NCI-H748 (cell line): ENCODE data around the gene LGALS4.
A peak's percentile ranks its signal among the peaks of the same experiment; 100 is the strongest.
"Not testable (repeated sequence)": the region's sequence is repeated elsewhere in the genome, so short reads cannot be mapped to it uniquely, and the experiment has no call there.

ENCODE experiments used
- DNase-seq: peaks from one replicate; lab custom pipeline; 2025; ENCODE audit not compliant: unreplicated experiment; lab: John Stamatoyannopoulos, UW

LGALS4 gene

GRCh38 chr19:38774181-38774950 is 38.4 kb downstream of the LGALS4 start:
- no peak for DNase-seq

- DNase-seq = no peak
Measured at GRCh38 chr19:38773469-38774177, 39.1 kb downstream of the LGALS4 start, which contains the start of gene LGALS7. LGALS7 (minus strand) TSS chr19:38773517; CDS start chr19:38773492, 25 bp downstream.

GRCh38 chr19:38771569-38771968 is 41.2 kb downstream of the LGALS4 start:
- DNase-seq = not testable (repeated sequence)

- DNase-seq = not testable (repeated sequence)
Measured at GRCh38 chr19:38770949-38771275, 41.8 kb downstream of the LGALS4 start.

GRCh38 chr19:38770228-38770948 is 42.4 kb downstream of the LGALS4 start:
- DNase-seq = not testable (repeated sequence)

- peak; percentile 35 for DNase-seq
Measured at GRCh38 chr19:38769635-38770211, 43.0 kb downstream of the LGALS4 start.

GRCh38 chr19:38766276-38767047 is 46.3 kb downstream of the LGALS4 start:
- DNase-seq = no peak

GRCh38 chr19:38765214-38765613 is 47.5 kb downstream of the LGALS4 start:
- DNase-seq = no peak

GRCh38 chr19:38763795-38764220 is 48.9 kb downstream of the LGALS4 start:
- DNase-seq = no peak

- DNase-seq = not testable (repeated sequence)
Measured at GRCh38 chr19:38761884-38762389, 50.8 kb downstream of the LGALS4 start.

- DNase-seq = not testable (repeated sequence)
Measured at GRCh38 chr19:38760805-38761517, 51.8 kb downstream of the LGALS4 start.

GRCh38 chr19:38759590-38760003 is 53.1 kb downstream of the LGALS4 start:
- no peak for DNase-seq

GRCh38 chr19:38754196-38754595 is 58.5 kb downstream of the LGALS4 start:
- not testable (repeated sequence) for DNase-seq

GRCh38 chr19:38753783-38754182 is 59.0 kb downstream of the LGALS4 start:
- DNase-seq = not testable (repeated sequence)
